MM.1S (cell line): ENCODE data around the gene FGD4.

ENCODE experiments used
- EZH2 ChIP-seq: fragments of 300-600 bp; sonication (generic); optimal IDR thresholded peaks from 2 replicates; pipeline ENCODE3; 2017; ENCODE audit warnings: low read depth, mild to moderate bottlenecking, antibody characterized with exemption, low read length, mixed read lengths
- TF ChIP-seq, protein P1 (sequence below): fragments of 300-600 bp; sonication (generic); IDR thresholded peaks from 2 replicates; pipeline ENCODE4 v1.5.1; 2016; ENCODE audit warnings: antibody characterized with exemption, low read length, mixed read lengths

DNA sequence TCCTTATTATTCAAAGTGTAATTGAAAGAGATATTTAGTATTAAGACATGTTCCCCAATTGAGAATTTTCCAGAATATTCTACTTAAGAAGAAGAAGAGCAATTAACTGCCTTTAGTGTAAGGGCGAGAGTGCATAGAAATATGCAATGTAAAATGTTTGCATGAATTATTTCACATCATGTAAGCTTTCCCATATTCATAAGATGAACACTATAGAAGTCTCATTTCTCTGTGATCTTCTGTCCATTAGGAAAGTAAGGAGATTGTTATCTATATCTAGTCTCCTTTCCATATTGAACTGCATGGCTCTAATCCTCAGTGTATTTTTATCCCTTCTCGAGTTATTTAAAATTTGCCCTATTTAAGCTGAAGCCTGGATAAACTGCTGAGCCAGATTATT is 17.1 kb upstream of the FGD4 start:
- no peak for TF ChIP-seq EZH2
- TF ChIP-seq, protein P1, sequence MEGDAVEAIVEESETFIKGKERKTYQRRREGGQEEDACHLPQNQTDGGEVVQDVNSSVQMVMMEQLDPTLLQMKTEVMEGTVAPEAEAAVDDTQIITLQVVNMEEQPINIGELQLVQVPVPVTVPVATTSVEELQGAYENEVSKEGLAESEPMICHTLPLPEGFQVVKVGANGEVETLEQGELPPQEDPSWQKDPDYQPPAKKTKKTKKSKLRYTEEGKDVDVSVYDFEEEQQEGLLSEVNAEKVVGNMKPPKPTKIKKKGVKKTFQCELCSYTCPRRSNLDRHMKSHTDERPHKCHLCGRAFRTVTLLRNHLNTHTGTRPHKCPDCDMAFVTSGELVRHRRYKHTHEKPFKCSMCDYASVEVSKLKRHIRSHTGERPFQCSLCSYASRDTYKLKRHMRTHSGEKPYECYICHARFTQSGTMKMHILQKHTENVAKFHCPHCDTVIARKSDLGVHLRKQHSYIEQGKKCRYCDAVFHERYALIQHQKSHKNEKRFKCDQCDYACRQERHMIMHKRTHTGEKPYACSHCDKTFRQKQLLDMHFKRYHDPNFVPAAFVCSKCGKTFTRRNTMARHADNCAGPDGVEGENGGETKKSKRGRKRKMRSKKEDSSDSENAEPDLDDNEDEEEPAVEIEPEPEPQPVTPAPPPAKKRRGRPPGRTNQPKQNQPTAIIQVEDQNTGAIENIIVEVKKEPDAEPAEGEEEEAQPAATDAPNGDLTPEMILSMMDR: no peak
